Measurements from ENCODE around the gene ROR1.

Gene ROR1

DNA sequence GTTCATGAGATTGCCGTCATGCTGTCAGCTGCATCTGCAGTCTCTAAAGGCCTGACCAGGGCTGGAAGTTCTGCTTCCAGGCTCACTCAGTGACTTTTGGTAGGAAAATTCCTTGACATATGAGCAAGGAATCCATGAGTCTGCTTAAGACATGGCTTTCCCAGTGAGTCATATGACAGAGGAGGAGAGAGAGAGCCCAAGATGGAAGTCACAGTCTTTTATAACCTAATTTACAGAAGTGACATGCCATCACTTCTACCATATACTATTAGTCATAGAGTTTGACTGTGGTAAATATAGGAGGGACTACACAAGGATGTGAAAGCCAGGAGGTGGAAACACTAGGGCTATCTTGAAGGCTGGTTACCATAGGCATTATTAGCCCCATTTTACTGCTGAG lies 115.2 kb downstream of the ROR1 start:
- DNase-seq: no peak

DNA sequence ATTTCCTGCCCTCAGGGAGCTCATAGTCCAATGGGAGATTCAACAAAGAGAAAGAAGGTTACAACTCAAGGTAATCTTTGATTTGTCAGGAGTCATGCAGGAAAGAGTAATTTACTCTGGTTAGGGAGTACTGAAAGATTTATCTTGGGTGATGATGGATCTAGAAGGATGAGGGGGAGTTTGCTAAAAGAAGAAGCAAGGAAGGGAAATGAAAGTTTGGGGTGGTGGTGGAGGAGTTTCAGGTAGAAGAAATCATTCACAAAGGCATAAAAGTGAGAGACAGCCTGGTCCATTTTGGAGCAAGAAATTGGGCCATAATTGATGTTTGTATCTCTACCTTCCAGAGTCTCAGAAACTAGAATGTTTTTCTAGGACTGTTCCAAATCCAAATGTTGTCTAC lies 116.7 kb downstream of the ROR1 start:
- DNase-seq: no peak

DNA sequence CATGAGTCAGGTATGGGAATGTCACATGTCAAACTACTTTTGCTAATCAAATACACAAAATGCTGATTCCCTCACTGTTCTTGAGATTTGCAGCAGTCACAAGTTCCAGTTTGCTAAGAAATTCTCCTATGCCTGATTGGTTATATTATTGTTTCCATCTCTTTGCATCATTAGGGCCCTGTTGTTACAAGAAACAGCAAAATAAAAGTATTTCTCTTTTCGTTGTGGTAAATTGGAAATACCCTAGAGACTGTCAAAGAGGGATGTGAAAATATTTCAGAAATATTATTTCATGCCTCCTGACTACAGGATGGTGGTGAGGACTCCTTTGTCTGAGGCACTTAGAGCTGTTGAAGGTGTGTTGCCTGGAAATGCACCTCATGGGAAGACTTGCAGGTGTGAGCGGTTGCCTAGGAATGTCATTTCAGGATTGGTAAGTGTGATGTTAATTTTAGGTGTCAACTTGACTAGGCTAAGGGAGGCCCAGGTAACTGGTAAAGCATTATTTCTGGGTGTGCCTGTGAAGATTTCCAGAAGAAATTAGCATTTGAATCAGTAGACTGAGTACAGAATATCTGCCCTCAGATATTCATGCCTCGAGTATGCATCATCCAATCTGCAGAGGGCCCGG lies 117.4 kb downstream of the ROR1 start:
- no peak for DNase-seq

DNA sequence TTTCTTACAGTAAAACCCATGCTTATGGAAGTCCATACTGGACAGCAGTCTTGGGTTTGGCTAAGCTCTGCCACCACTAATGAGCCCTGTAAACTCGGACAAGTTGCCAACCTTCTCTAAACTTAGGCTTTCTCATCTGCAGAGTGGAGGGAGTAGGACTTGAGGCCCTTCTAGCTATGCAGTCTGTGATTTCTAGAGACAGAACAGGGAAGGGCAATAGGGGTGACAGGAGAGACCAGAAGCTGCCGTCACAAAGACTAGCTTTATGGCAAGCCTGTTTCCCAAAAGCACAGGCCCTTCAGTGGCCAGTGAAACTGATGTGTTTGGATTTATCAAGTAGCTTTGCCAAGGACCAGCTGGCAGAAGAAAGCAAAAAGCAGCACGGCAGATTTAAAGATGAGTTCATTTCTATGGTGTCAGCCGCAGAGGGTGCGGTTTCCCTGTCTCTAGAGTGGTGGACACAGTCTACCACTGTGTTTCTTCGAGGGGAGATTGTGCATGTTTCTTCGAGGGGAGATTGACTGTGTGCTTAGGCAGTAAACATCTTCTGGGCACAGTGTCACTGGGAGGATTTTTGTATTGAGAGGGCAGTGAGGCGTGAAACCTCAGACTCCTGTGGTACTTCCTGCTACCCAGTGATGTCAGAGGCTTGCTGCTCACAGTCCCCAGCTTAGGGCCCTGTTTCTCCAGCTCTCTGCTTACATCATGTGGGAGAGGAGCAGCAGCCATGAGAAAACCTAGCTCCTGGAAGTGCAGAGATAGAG lies 119.0 kb downstream of the ROR1 start:
- DNase-seq: peak; percentile 58

DNA sequence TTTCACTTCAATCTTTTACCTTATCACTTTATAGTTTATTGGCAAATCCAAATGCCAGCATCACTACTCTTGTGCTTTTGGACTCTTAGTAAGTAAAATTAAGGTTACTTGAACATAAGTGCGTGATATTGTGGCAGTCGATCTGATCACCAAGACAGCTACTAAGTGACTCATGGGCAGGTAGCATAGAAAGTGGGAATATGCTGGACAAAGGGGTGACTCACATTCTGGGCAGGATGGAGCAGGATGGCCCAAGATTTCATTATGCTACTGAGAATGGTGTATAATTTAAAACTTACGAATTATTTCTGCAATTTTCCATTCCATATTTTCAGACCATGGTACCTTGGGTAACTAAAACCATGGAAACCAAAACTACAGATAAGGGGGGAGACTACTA lies 120.2 kb downstream of the ROR1 start:
- no peak for DNase-seq

DNA sequence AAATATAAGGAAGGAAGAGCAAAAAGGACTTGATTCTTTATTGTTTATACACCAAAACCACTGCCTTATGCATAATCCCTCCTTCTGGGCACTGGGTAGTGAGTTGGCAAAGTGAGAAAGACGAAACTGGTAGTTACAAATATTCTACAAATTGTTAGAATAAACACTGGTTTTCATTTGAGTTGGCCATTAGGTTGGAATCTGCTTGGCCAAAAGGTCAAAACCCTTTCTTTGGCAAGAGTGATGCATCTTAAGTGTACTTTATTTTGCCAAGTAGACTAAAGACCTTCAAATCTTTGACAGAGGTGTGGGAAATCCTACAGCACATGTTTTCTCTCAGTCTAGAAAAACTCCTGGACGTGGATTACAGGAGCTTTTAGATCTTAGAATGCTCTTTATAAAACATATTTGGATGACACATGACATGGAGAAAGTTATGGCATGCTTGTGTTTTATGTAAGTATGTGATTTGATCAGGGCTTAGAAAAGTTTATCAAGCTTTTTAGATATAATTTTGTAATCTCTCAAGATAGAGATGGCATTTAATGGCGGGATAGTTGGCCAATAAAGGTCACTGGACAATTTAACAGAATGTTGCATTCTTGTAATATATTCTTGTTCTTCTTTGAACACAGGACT lies 120.9 kb downstream of the ROR1 start:
- DNase-seq: no peak

DNA sequence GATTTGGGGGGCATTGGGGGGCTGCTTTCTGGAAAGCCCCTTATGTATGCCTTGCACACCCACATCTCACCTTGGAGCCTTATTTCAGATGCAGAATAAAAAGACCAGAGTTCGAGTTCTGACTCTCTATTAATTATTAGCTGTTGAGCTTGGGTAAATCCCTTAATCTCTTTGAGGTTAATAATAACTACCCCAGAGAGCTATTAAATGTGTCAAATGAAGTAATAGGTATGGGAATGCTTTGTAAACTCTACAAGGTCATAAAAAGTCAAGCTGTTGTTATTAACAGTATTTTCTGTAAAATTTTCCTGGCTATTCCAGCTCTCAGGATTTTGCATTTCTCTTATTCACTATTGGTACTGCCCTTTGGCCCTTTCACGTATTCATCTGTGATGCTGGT lies 122.9 kb downstream of the ROR1 start:
- DNase-seq: no peak

DNA sequence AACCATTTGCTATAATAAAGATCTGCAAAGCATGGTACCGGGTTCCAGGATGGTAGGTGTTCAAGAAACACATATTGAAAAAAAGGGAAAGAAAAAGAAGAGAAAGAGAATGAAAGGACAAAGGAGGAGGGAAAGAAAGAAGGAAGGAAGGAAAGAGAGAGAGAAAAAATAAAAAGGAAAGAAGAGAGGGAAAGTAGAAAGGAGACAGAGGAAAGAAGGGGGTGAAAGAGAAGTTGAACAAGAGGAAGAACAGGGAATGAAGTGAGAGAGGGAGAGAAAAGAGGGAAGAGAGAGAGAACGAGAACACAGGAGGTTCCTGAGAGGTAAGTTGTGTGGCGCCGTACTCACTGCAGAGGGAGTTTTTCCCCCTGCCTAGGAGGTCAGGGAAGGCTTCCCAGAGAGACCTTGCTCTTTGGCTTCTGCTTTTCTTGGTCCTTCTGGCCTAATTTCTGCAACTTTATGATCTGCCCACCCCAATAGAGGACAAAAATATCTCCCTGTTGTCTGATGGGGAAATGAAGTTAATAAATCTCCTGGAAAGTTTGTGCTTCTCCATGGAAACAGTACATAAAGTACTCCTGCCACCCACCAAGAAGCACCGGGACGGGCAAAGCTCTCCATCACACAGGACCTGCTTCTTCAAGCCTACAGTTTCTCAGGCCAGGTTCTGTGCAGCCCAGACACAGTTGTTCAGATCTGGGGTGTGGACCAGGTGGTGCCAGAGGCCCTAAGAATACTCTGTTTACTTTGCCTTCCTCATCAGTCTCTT lies 124.8 kb downstream of the ROR1 start:
- DNase-seq: no peak

DNA sequence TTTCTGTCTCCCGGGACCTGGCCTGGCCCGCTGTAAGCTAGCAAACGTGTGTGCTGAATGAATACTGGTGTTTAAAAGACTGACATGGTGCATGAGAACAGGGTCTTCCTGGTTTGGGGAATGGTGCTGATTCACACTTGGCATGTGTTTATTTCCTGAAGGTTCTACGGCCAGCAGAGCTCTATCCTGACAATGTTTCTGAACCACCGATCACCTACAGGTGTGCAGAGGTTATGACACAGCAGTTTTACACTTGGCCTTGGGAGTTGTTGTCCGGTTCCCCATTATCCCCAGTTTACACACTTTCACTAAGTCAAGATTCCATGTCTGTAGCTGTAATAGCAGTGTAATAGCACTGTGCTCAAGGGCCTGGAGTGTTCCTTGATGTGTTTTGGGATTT lies 127.3 kb downstream of the ROR1 start:
- DNase-seq: no peak

DNA sequence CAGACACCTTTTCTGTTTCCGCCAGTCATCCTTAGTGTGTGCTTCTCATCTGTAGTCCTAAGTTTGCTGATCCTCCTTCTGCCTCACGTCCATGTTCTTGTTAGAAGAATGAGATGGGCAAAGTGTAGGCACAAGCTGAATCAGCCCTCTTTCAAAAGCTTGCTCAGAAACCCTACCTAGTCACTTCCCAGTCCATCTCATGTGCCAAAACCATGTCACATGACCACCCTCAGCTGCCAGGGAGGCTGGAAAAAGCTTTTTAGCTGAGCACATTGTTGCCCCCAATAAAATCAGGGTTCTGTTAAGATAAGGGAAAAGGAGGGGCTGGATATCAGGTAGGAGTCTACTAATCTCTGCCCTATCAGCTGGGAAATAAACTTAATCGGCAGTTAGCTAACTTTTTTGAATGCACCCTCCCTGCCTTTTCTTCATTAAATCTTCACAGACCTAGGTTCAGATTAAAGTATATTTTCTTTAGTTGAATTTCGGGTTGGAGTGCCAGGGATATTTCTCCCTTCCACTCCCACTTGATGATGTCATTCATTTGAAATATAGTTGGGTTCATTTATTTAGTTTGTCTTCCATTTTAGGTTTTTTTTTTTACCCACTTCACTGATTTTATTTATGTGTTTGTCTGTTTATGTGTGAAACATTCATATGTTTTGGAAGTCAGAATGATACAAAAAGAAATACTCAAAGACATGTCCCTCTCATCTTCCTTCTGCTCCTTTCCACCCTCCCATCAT lies 129.2 kb downstream of the ROR1 start:
- DNase-seq: no peak

DNA sequence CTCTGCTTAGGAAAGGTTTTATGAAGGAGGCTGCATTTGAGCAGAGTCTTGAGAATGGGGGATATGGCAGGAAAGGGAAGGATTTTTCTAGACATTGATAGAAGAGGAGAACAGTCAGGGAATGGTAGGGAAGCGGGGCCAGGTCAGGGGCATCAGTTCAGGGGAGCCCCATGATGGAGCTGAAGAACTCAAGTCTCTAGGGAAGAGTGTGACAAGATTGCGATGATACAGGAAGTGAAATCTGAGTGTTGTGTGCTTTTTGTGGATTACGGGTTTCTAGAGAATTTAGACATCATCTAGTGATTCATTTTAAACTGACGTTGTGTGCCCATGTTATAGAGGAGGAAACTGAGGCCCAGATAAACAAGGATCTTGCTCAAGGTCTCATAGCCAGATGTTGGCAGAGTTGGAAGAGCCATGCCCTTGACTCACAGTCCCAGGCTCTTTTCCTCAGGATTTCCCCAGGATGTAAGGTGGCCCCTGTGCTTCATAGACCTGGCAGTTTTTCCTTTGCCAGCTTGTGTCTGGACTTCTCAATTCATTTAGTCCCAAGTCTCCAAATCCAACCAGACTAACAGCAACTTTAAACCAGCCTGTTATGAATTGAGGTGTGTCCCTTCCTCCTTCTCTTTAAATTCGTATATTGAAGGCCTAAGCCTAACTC lies 130.3 kb downstream of the ROR1 start:
- DNase-seq: no peak

DNA sequence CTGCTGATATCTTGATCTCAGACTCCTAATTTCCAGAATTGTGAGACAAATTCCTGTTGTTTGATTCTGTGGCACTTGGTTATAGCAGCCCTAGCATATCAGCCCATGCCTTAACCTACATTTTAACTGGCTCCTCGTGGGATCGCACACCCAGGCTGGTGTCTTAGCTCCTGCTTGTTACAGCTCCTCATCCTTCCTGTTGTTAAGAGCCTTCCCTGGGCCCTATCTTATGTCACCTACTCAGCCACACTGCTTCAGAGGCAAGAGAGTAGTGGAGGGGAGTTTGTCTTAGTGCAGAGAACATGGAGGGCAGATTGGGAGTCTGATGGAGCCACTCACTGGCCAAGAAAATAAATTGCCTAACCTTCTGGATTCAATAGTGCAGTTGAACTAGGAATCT lies 131.0 kb downstream of the ROR1 start:
- DNase-seq: no peak

DNA sequence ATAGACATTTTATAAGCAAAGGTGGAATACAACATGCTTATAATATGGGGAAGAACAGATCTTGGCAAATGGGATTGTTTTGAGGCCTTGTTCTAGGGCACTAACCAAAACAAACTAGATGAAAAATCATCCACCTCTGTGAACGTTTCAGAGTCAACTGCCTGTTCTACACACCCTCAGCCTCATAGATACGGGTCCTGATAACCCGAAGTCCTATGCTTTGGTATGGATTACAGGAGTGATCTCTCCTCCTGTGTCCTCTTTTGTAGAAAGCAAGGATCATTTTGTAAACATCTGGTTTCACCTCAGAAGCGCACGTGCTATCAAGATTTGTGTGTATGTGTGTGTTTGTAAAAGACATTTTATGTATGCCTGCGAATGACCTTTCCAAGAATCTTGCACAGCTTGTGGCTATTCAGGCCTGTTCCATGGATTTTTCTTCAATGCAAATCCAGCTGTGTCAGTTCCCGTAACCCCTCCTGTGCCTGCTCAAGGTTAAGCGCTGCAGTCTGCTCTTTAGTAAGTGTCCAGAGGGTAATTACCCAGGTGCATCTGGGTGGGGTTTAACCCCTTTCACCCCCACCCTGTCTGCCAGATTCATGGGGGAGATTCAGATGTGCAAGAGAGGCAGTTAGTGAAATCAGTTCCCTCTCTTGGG lies 132.4 kb downstream of the ROR1 start:
- DNase-seq: no peak

DNA sequence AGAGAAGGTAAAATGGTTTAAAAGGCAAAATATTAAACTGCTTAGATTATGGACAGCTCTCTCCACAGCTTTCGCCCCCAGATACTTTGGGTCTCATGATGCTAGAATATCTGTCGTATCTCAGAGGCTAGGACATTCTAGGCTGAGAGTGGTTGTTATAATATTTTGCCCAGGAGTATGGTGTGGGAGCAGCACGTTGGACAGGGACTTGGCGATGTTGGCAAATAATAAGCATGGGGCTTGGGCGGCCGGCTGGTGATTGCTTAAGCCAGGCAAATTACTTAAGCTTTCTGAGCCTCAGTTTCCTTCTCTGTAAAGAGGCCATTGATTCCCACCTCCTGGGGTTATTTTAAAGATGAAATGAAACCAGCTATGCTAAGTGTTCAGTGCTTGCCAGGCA lies 133.2 kb downstream of the ROR1 start:
- no peak for DNase-seq

DNA sequence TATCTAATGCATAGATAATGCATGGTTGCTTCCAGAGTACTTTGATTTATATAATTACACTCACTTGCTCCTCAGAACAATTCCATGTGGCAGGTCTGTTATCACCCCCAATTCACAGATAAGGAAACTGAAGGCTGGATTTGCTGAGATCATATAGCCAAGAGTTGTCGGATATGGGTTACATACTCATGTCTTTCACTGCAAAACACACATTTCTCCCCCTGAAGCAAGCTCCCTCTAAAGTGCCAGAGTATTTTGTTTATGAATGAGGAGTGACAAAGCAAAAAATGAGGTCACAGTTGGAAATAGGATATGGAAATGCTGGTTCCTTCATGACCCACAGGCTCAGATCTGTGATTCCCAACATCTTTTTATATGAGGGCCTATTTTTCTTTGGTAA lies 134.2 kb downstream of the ROR1 start:
- no peak for DNase-seq

DNA sequence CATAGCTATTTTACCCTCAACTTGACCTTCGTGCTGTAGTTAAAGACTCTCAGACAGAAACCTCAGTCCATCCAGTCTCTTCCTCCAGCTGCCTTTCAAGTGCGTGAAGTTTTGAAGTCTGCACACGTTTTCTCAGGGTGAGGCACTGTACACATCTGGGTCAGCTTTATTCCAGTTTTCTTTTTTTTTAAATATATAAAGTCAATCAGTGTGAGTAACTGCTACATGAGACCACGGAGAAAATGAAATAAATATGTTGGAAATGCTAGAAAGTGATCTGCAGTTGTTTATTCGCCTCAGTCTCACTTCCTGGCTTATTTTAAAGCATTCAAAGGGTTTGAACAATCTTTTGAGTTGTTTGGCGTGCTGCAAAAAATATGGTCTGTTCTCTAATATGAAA lies 135.7 kb downstream of the ROR1 start:
- DNase-seq: no peak

DNA sequence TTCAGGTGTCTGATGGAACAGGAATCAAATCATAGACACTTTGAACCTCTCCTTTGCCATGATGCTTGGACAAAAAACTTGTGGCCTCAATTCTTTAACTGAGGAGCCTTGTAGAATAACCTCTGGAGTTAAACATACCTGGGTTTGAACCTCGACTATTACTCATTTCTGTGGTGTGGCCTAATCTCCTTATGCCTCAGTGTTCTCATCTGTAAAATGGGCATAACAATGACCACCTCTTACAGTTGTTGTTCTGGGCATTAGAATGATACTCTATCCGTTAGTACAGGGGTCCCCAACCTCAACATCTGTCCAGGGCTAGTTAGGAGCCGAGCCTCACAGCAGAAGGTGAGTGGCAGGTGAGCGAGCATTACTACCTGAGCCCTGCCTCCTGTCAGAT lies 137.2 kb downstream of the ROR1 start:
- no peak for DNase-seq

DNA sequence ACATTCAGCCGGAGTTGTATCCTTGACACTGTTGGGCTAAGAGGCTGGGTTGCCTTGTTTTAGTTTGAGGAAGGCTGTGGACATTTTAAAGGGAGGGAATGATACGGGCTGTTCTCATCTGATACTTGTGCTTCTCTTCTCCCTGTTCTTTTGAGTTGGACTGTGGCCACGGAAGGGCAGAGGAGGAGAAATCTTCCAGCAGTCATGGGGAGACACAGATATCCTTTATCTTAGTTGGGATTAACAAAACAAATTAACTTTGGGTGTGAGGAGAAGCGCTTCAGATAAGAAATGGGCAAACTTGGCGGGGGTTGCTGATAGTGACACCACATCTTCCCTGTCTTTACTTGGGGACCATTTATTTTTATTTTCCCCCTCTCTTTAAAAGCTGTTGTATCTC lies 138.8 kb downstream of the ROR1 start:
- DNase-seq: no peak

DNA sequence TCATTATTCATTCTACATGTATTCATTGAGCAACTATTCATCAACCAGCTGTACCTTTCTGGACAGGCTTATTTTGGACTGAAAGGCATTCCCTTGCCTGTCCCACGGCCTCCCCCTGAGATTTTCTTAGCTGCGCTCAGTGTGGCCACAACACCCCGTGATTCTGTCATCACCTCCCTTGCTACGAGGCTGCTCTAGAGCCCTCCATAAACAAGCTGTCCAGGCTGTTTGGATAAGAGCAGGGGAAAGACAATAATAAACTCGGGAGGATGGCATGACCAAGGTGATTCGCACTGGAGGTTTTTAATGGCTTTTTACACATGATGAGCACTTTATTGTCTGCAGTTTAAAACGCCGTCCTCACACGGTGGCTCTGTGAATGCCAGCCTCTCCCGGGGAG lies 139.7 kb downstream of the ROR1 start:
- no peak for DNase-seq

DNA sequence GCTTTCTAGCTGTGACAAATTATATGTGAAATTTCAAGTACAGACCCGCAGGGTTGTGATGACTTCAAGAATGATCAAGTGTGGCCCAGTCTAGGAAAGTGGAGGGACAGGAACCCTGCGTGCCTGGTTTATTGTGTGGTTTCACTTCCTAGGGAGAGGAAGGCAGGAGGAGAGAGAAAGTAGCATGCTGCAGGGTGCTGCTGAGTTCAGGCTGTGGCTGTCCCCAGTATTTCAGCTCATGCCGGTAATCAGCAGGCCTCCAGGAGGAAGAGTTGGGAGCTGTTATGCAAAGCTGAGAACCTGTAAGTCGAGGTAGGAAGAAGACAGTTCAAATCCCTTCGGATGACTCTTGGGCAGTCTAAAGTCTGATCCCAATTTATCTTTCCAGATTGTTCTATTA lies 140.4 kb downstream of the ROR1 start:
- DNase-seq: no peak

DNA sequence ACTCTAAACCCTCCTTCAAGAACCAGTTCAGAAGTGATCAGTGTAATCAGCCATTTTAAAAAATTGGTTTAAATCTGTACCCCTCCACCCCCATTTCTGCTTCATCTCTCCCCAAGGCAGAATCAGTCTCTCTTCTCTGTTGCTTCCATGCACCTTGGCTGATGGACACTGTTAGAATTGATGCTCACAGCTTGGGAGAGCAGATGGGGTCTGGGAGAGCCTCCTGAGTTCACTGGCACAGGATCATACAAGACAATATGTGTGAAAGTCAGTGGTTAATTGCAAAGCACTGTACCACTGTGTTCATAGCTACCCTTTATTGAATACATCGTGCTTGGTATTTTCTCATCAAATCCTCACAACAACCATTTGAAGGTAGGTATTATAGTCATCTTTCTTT lies 140.9 kb downstream of the ROR1 start:
- no peak for DNase-seq

DNA sequence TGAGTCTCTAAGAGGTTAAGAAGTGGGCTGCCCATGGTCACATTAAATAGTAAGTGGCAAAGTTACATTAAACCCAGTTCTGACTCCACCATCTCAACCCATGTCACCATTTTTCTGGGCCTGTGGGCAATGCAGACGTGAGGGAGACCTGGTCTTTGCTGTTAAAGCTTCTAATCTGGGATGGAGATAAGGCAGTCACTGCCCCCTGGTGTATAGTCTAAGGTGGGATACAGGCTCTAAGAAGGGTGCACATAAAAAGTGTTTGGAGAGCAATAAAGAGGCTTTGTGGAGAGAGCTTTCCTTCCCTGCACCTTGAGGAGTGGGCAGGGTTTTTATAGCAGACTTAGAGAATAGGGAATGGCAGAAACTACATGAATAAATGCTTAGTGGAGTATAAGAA lies 141.3 kb downstream of the ROR1 start:
- no peak for DNase-seq

Measured in NCI-H187 treated with DMSO at 0.1 percent for 48 hours (cell line).